ENCODE measurements around the gene KCNE4.
"Not testable (repeated sequence)": the region's sequence is repeated elsewhere in the genome, so short reads cannot be mapped to it uniquely, and the experiment has no call there.

The KCNE4 gene

GRCh38 chr2:223056701-223057418 lies 4.9 kb downstream of the KCNE4 start:
- in situ Hi-C loops (cut with MboI; ENCODE audit: low sequenced_read_pairs): no loop called here

- in situ Hi-C loops (cut with MboI; ENCODE audit: low sequenced_read_pairs): no loop called here
Measured at GRCh38 chr2:223057569-223057968, 5.6 kb downstream of the KCNE4 start.

- in situ Hi-C loops (cut with MboI; ENCODE audit: low sequenced_read_pairs): no loop called here
Measured at GRCh38 chr2:223058952-223059716, 7.1 kb downstream of the KCNE4 start.

- in situ Hi-C loops (cut with MboI; ENCODE audit: low sequenced_read_pairs): no loop called here
Measured at GRCh38 chr2:223060201-223060825, 8.3 kb downstream of the KCNE4 start.

GRCh38 chr2:223062396-223062795 lies 10.4 kb downstream of the KCNE4 start:
- in situ Hi-C loops (cut with MboI; ENCODE audit: low sequenced_read_pairs): no loop called here

- in situ Hi-C loops (cut with MboI; ENCODE audit: low sequenced_read_pairs): no loop called here
Measured at GRCh38 chr2:223065107-223065506, 13.1 kb downstream of the KCNE4 start.

GRCh38 chr2:223066721-223067120 lies 14.7 kb downstream of the KCNE4 start:
- in situ Hi-C loops (cut with MboI; ENCODE audit: low sequenced_read_pairs): no loop called here

- in situ Hi-C loops (cut with MboI; ENCODE audit: low sequenced_read_pairs): no loop called here
Measured at GRCh38 chr2:223068071-223068470, 16.1 kb downstream of the KCNE4 start.

GRCh38 chr2:223069465-223069864 lies 17.5 kb downstream of the KCNE4 start:
- in situ Hi-C loops (cut with MboI; ENCODE audit: low sequenced_read_pairs): no loop called here

GRCh38 chr2:223069988-223070387 lies 18.0 kb downstream of the KCNE4 start:
- in situ Hi-C loops (cut with MboI; ENCODE audit: low sequenced_read_pairs): no loop called here

- in situ Hi-C loops (cut with MboI; ENCODE audit: low sequenced_read_pairs): no loop called here
Measured at GRCh38 chr2:223071139-223071538, 19.1 kb downstream of the KCNE4 start.

- in situ Hi-C loops (cut with MboI; ENCODE audit: low sequenced_read_pairs): no loop called here
Measured at GRCh38 chr2:223072826-223073225, 20.8 kb downstream of the KCNE4 start.

- in situ Hi-C loops (cut with MboI; ENCODE audit: low sequenced_read_pairs): no loop called here
Measured at GRCh38 chr2:223075301-223076270, 23.6 kb downstream of the KCNE4 start.

GRCh38 chr2:223076573-223076972 lies 24.6 kb downstream of the KCNE4 start:
- in situ Hi-C loops (cut with MboI; ENCODE audit: low sequenced_read_pairs): no loop called here

- in situ Hi-C loops (cut with MboI; ENCODE audit: low sequenced_read_pairs): no loop called here
Measured at GRCh38 chr2:223078482-223078881, 26.5 kb downstream of the KCNE4 start.

- in situ Hi-C loops (cut with MboI; ENCODE audit: low sequenced_read_pairs): no loop called here
Measured at GRCh38 chr2:223079378-223079777, 27.4 kb downstream of the KCNE4 start.

- in situ Hi-C loops (cut with MboI; ENCODE audit: low sequenced_read_pairs): no loop called here
Measured at GRCh38 chr2:223079925-223080324, 27.9 kb downstream of the KCNE4 start.

GRCh38 chr2:223080790-223081360 lies 28.9 kb downstream of the KCNE4 start:
- in situ Hi-C loops (cut with MboI; ENCODE audit: low sequenced_read_pairs): not testable (repeated sequence)

- in situ Hi-C loops (cut with MboI; ENCODE audit: low sequenced_read_pairs): no loop called here
Measured at GRCh38 chr2:223081789-223082188, 29.8 kb downstream of the KCNE4 start.

GRCh38 chr2:223082706-223083105 lies 30.7 kb downstream of the KCNE4 start:
- in situ Hi-C loops (cut with MboI; ENCODE audit: low sequenced_read_pairs): no loop called here
